DOHH2 (cell line): ENCODE measurements around the gene MBOAT1.

ENCODE experiments used
- H3F3A ChIP-seq: fragments of 200-600 bp; sonication (generic), shearing (Covaris generic); 2 replicates; pipeline ENCODE4 v1.6.0; 2016; ENCODE audit warnings: antibody characterized with exemption, mild to moderate bottlenecking; ENCODE audit not compliant: control insufficient read depth, insufficient read depth
- H3K27ac ChIP-seq: fragments of 200-600 bp; sonication (generic); 2 replicates; pipeline ENCODE4 v1.5.1; 2014; ENCODE audit warnings: low read depth, mild to moderate bottlenecking, low read length, moderate library complexity
- H3K27me3 ChIP-seq: fragments of 200-600 bp; sonication (generic); 2 replicates; pipeline ENCODE4 v1.6.1; 2014; ENCODE audit warnings: mild to moderate bottlenecking, low read length, mixed read lengths; ENCODE audit not compliant: control insufficient read depth
- H3K36me3 ChIP-seq: fragments of 200-600 bp; sonication (generic); 2 replicates; pipeline ENCODE4 v1.6.1; 2014; ENCODE audit warnings: mild to moderate bottlenecking, low read length, moderate library complexity, mixed read lengths; ENCODE audit not compliant: control insufficient read depth
- H3K4me1 ChIP-seq: fragments of 200-600 bp; sonication (generic); 2 replicates; pipeline ENCODE4 v1.6.1; 2014; ENCODE audit warnings: mild to moderate bottlenecking, low read length, mixed read lengths; ENCODE audit not compliant: control insufficient read depth
- H3K4me2 ChIP-seq: fragments of 200-600 bp; sonication (generic); 2 replicates; pipeline ENCODE4 v1.6.0; 2014; ENCODE audit warnings: mild to moderate bottlenecking, low read length, moderate library complexity
- H3K4me3 ChIP-seq: fragments of 200-600 bp; sonication (generic); 2 replicates; pipeline ENCODE4 v1.5.1; 2014; ENCODE audit warnings: mild to moderate bottlenecking, low read length, mixed read lengths
- H3K79me2 ChIP-seq: fragments of 200-600 bp; sonication (generic); 2 replicates; pipeline ENCODE4 v1.6.1; 2014; ENCODE audit warnings: mild to moderate bottlenecking, low read length, mixed read lengths; ENCODE audit not compliant: control insufficient read depth
- H3K9me2 ChIP-seq: fragments of 200-600 bp; sonication (generic); replicated peaks from 2 replicates; pipeline ENCODE4 v1.6.1; 2014; ENCODE audit warnings: mild to moderate bottlenecking, low read length, mixed read lengths; ENCODE audit not compliant: control insufficient read depth
- H3K9me3 ChIP-seq: fragments of 200-600 bp; sonication (generic); 2 replicates; pipeline ENCODE4 v1.6.1; 2014; ENCODE audit warnings: antibody characterized with exemption, low read length, mixed read lengths; ENCODE audit not compliant: control insufficient read depth, insufficient read depth
- H4K20me1 ChIP-seq: fragments of 200-600 bp; sonication (generic); 2 replicates; pipeline ENCODE4 v1.6.0; 2014; ENCODE audit warnings: low read depth, mild to moderate bottlenecking, antibody characterized with exemption, low read length, moderate library complexity; ENCODE audit not compliant: control insufficient read depth, insufficient read depth
- CTCF ChIP-seq: fragments of 200-600 bp; sonication (generic); IDR thresholded peaks from one replicate; pipeline ENCODE4 v1.5.1; 2014; ENCODE audit warnings: antibody characterized with exemption, mild to moderate bottlenecking, low read depth, low read length; ENCODE audit not compliant: poor library complexity, severe bottlenecking
- EZH2phosphoT487 ChIP-seq: fragments of 200-600 bp; sonication (generic); IDR thresholded peaks from 2 replicates; pipeline ENCODE4 v1.6.1; 2017; ENCODE audit warnings: borderline replicate concordance, mild to moderate bottlenecking, antibody characterized with exemption, low read length, moderate library complexity, mixed read lengths

MBOAT1 gene

GRCh38 chr6:20129290-20130088, 82.8 kb downstream of the MBOAT1 start:
- Histone ChIP-seq H3K4me2 (no peak overlapping the region), H3K27ac (no peak overlapping the region)

GRCh38 chr6:20128018-20128417, 84.3 kb downstream of the MBOAT1 start:
- no peaks in the 10 kb centered on the region for H3K36me3 ChIP-seq
- no peaks in the 10 kb centered on the region for H3K4me1 ChIP-seq
- 0 out of 2 replicates have a peak, but pooled peaks cover 7% of the 10 kb centered on the region for H3K27me3 ChIP-seq
- no peaks in the 10 kb centered on the region for H3K9me3 ChIP-seq
- no peaks in the 10 kb centered on the region for H3F3A ChIP-seq
- no peaks in the 10 kb centered on the region for H3K79me2 ChIP-seq
- H3K9me2 ChIP-seq = no peaks in the 10 kb centered on the region
- no peak overlapping the region for H3K4me3 ChIP-seq
- H3K4me2 ChIP-seq = no peak overlapping the region
- no peaks in the 10 kb centered on the region for H4K20me1 ChIP-seq
- H3K27ac ChIP-seq = no peak overlapping the region
- TF ChIP-seq EZH2phosphoT487 (no peak), CTCF (no peak)

More at GRCh38 chr6:20129290-20130088, 82.8 kb downstream of the MBOAT1 start:
- Histone ChIP-seq H3K27me3 (0 out of 2 replicates have a peak, but pooled peaks cover 7% of the 10 kb centered on the region), H3K9me3 (no peaks in the 10 kb centered on the region), H3K79me2 (no peaks in the 10 kb centered on the region), H3K36me3 (no peaks in the 10 kb centered on the region), H4K20me1 (no peaks in the 10 kb centered on the region), H3K9me2 (no peaks in the 10 kb centered on the region), H3F3A (no peaks in the 10 kb centered on the region), H3K4me3 (no peak overlapping the region), H3K4me1 (no peaks in the 10 kb centered on the region)
- TF ChIP-seq EZH2phosphoT487 (no peak), CTCF (no peak)

GRCh38 chr6:20126789-20127653, 85.2 kb downstream of the MBOAT1 start:
- Histone ChIP-seq H3K4me3 (no peak overlapping the region), H3F3A (no peaks in the 10 kb centered on the region), H3K4me1 (no peaks in the 10 kb centered on the region), H3K79me2 (no peaks in the 10 kb centered on the region), H3K9me2 (no peaks in the 10 kb centered on the region), H3K27me3 (0 out of 2 replicates have a peak, but pooled peaks cover 7% of the 10 kb centered on the region), H3K4me2 (no peak overlapping the region), H3K27ac (no peak overlapping the region), H4K20me1 (no peaks in the 10 kb centered on the region), H3K36me3 (no peaks in the 10 kb centered on the region), H3K9me3 (no peaks in the 10 kb centered on the region)
- peak; percentile 87 for TF ChIP-seq CTCF
- no peak for TF ChIP-seq EZH2phosphoT487
